Measurements from ENCODE around the gene STK24. TPM values are rescaled to one million over a fixed set of nuclear protein-coding genes. Genes with fewer than 3 reads are reported as not detected.
A peak's percentile ranks its signal among the peaks of the same experiment; 100 is the strongest.

Gene STK24
- total RNA-seq, 2 donors from 2014 or later: 50.8 to 80.3 TPM

- Histone ChIP-seq H3K27ac (no peak overlapping the region), H3K4me3 (peak overlapping the region; percentile 38), H3K9me3 (no peaks in the 10 kb centered on the region), H3K36me3 (no peaks in the 10 kb centered on the region), H3K27me3 (replicated peaks; ENCODE audit: insufficient read depth) (no peaks in the 10 kb centered on the region), H3K4me1 (ENCODE audit: control insufficient read depth in 1 of 2, low read depth in 2 of 2) (peaks cover 16 to 48% of the 10 kb centered on the region in 2 donors)
- ATAC-seq (ENCODE audit: insufficient number of reproducible peaks, low FRiP score, low read depth): no peak
- no peak for DNase-seq (ENCODE audit: low spot score)
- no peak for TF ChIP-seq CTCF (IDR thresholded peaks at IDR 0.05)
Observed at GRCh38 chr13:98543378-98544103, 33.4 kb downstream of the STK24 start.

GRCh38 chr13:98542568-98543377, 34.1 kb downstream of the STK24 start:
- no peak for ATAC-seq (ENCODE audit: insufficient number of reproducible peaks, low FRiP score, low read depth)
- H3K27ac ChIP-seq: no peak overlapping the region
- no peaks in the 10 kb centered on the region for H3K27me3 ChIP-seq (replicated peaks; ENCODE audit: insufficient read depth)
- no peak for DNase-seq (ENCODE audit: low spot score)
- H3K36me3 ChIP-seq: no peaks in the 10 kb centered on the region
- peaks cover 16 to 43% of the 10 kb centered on the region in 2 donors for H3K4me1 ChIP-seq (ENCODE audit: control insufficient read depth in 1 of 2, low read depth in 2 of 2)
- H3K4me3 ChIP-seq: peak overlapping the region; percentile 38
- TF ChIP-seq CTCF (IDR thresholded peaks at IDR 0.05): no peak
- no peaks in the 10 kb centered on the region for H3K9me3 ChIP-seq

GRCh38 chr13:98541701-98542203, 35.2 kb downstream of the STK24 start:
- no peak for ATAC-seq (ENCODE audit: insufficient number of reproducible peaks, low FRiP score, low read depth)
- no peaks in the 10 kb centered on the region for H3K36me3 ChIP-seq
- H3K9me3 ChIP-seq: no peaks in the 10 kb centered on the region
- no peak overlapping the region for H3K4me3 ChIP-seq
- DNase-seq (ENCODE audit: low spot score): no peak
- no peaks in the 10 kb centered on the region for H3K27me3 ChIP-seq (replicated peaks; ENCODE audit: insufficient read depth)
- H3K4me1 ChIP-seq (ENCODE audit: control insufficient read depth in 1 of 2, low read depth in 2 of 2): peaks cover 16 to 50% of the 10 kb centered on the region in 2 donors
- no peak overlapping the region for H3K27ac ChIP-seq
- no peak for TF ChIP-seq CTCF (IDR thresholded peaks at IDR 0.05)

GRCh38 chr13:98541191-98541590, 35.7 kb downstream of the STK24 start:
- Histone ChIP-seq H3K27ac (no peak overlapping the region), H3K27me3 (replicated peaks; ENCODE audit: insufficient read depth) (no peaks in the 10 kb centered on the region), H3K9me3 (no peaks in the 10 kb centered on the region), H3K4me1 (ENCODE audit: control insufficient read depth in 1 of 2, low read depth in 2 of 2) (peaks cover 16 to 55% of the 10 kb centered on the region in 2 donors), H3K4me3 (no peak overlapping the region), H3K36me3 (no peaks in the 10 kb centered on the region)
- TF ChIP-seq CTCF (IDR thresholded peaks at IDR 0.05): no peak
- DNase-seq (ENCODE audit: low spot score) (no peak), ATAC-seq (ENCODE audit: insufficient number of reproducible peaks, low FRiP score, low read depth) (no peak)

GRCh38 chr13:98540476-98540875, 36.4 kb downstream of the STK24 start:
- TF ChIP-seq CTCF (IDR thresholded peaks at IDR 0.05): no peak
- ATAC-seq (ENCODE audit: insufficient number of reproducible peaks, low FRiP score, low read depth): no peak
- Histone ChIP-seq H3K27ac (no peak overlapping the region), H3K27me3 (replicated peaks; ENCODE audit: insufficient read depth) (no peaks in the 10 kb centered on the region), H3K4me3 (no peak overlapping the region), H3K9me3 (no peaks in the 10 kb centered on the region), H3K4me1 (ENCODE audit: control insufficient read depth in 1 of 2, low read depth in 2 of 2) (peaks cover 16 to 62% of the 10 kb centered on the region in 2 donors), H3K36me3 (no peaks in the 10 kb centered on the region)
- DNase-seq (ENCODE audit: low spot score): no peak
